Stimulated activated CD4-positive, alpha-beta T cell treated with anti-CD3 and anti-CD28 coated beads, Interleukin-2, amount 100 ng/mL, for 24 hours (primary cell): Measurements from ENCODE around the gene MICU1.
"Not testable (repeated sequence)": the region's sequence is repeated elsewhere in the genome, so short reads cannot be mapped to it uniquely, and the experiment has no call there.

Experiments
- DNase-seq, 2 donors: peaks; one replicate each; pipeline ENCODE4 v3.0.0-alpha.2; 2020

The MICU1 gene

DNA sequence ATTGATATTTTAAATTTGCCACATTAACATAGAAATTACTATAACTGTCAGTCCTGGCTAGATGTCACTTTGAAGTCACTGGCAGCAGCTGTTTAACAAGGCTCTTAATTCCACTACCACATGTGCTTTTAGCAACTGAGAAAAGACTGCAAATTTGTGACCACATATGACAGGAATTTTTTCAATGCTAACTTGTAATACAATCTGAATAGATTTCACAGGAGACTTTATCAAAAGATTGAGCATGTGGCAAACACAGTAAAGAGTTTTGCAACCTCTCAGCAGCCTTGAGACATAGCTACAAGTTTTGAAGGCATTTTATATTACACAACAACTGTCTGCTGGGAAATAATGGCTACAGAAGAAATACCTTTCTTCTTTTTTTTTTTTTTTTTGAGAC lies 73.0 kb downstream of the MICU1 start:
- no peak for DNase-seq

DNA sequence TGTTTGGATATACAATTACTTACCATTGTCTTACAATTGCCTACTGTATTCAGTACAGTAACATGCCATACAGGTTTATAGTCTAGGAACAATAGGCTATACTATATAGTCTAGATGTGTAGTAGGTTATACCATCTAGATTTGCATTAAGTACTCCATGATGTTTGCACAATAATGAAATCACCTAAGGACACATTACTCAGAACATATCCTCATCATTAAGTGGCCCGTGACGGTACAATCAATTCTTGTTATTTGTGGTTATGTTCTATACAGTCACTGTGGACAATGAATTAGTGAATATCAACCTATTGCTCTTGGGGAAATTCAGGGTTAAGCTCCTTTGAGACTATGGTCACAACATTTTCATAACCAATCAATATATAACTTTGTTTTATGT lies 75.6 kb downstream of the MICU1 start:
- no peak for DNase-seq

GRCh38 chr10:72545546-72545945 lies 80.3 kb downstream of the MICU1 start:
- no peak for DNase-seq

DNA sequence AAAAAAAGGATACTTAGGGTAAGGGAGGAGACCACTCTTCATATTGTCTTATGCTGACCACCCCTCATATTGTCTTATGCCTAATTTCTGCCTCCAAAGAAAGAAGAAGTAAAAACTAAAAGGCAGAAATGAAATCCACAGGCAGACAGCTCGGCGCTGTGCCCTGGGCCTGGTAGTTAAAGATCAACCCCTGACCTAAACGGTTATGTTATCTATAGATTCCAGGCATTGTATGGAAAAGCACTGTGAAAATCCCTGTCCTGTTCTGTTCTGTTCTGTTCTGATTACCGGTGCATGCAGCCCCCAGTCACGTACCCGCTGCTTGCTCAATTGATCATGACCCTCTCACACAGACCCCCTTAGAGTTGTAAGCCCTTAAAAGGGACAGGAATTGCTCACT lies 82.0 kb downstream of the MICU1 start:
- DNase-seq, result not testable (repeated sequence)

GRCh38 chr10:72542396-72542815 lies 83.5 kb downstream of the MICU1 start:
- DNase-seq, result no peak

DNA sequence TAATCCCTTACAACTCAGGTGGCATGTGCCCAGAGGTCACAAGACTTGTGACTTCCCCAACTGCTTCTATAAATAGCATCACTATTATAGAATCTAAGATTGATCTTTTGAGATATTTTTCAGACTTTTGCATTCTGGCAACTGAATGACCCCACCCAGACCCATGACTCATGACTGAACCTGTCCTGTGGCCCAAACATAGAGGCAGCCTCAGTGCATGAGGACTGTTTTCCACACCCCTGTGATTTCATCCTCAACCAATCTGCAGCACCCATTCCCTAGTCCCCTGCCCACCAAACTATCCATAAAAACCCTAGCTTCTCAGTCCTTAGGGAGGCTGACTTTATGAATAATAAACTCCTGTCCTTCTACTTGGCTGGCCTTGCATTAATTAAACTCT lies 84.5 kb downstream of the MICU1 start:
- DNase-seq, result no peak

DNA sequence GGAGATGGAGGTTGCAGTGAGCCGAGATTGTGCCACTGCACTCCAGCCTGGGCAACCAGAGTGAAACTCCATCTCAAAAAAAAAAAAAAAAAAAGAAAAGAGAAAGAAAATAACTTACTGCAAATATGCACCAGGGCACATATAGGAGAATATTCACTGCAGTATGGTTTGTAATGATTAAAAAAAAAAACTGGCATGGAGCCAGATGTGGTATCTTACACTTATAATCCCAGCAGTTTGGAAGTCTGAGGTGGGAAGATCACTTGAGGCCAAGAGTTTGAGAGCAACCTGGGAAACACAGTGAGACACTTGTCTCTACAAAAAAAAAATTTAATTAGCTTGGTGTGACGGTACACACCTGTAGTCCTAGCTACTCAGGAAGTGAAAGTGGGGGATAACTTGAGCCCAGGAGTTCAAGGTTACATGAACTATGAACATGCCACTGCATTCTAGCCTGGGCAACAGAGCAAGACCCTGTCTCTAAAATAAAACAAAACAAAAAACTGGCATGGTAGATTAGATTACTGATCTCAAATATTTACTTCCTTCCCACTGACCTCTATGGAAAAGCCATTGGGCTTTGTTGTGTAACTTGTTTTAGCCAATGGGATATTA lies 85.6 kb downstream of the MICU1 start:
- DNase-seq, result no peak

- no peak for DNase-seq
Measured at GRCh38 chr10:72539137-72539536, 86.7 kb downstream of the MICU1 start.

- DNase-seq, result no peak
Measured at GRCh38 chr10:72525689-72526088, 100.2 kb downstream of the MICU1 start.

- no peak for DNase-seq
Measured at GRCh38 chr10:72525277-72525676, 100.6 kb downstream of the MICU1 start.

DNA sequence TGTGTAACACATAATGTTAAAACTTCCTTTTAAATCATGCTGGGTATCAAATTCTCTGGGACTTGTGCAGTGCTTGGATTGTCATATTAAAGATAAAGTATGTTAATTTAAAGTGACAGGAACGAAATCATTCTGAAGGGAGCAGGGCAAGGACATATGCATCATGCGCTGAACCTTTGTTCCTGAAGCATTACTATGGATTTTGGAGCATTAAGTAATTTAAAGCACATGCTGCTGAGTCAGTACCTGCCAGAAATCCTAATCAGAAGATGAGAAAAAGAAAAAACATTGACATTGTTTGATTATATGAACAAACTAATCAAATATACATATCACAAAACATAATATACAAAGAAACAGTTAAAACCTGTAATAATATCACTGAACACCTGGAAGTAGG lies 101.4 kb downstream of the MICU1 start:
- DNase-seq, result no peak

DNA sequence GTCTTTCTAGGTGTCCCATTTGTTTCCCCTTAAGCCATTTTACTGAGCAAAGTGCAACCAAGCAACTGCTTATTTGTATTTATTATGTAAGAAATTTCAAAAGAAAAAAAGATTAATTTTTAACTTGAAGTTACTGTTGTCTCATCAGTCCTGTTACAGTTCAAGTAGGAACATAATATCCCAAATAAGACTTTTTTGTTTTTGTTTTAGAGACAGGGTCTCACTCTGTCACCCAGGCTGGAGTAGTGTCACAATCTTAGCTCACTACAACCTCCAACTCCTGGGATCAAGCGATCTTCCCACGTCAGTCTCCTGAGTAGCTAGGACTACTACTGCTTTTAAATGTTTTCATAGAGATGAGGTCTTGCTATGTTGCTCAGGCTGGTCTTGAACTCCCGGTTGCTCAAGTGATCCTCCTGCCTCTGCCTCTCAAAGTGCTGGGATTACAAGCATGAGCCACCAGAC lies 101.9 kb downstream of the MICU1 start:
- DNase-seq, result no peak

- DNase-seq, result no peak
Measured at GRCh38 chr10:72523062-72523461, 102.8 kb downstream of the MICU1 start.

GRCh38 chr10:72517244-72517643 lies 108.6 kb downstream of the MICU1 start:
- DNase-seq, result no peak

- no peak for DNase-seq
Measured at GRCh38 chr10:72515455-72515854, 110.4 kb downstream of the MICU1 start.

GRCh38 chr10:72513910-72514309 lies 112.0 kb downstream of the MICU1 start:
- no peak for DNase-seq

DNA sequence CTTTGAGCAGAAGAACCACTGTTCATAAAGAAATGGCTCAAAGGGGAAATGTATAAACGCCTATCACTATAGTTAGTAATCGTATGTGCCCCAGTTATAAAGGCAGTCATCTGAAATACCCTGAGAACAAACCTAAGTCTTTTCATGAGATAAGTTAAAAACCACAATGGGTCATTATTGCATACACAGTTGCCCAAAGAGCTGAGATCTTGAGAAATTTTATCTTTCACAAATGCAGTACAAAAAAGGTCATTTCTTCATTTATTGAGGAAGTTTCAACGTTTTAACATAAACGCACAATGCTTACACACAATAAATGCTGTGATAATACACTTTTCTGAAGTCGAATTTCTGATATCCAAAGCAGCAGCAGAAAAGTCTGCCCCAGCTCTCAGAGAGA lies 114.4 kb downstream of the MICU1 start:
- no peak for DNase-seq

DNA sequence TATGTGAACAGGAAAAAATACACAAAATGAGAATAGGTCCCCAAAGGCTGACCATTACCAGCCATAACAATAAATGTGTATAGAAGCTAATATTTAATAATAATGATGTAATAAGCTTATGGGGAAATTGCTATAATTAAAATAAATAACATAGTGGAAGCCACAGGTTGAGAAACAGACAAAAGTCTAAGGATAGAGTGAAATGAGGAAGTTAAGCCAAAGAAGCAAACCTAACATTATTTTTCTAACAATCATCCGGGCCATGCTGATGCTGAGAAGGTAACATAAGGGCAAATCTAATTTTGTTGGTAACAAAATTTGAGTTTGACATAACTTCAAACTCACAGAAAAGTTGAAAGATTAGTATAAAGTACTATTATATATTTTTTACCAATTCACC lies 115.9 kb downstream of the MICU1 start:
- DNase-seq, result no peak

- no peak for DNase-seq
Measured at GRCh38 chr10:72509206-72509799, 116.6 kb downstream of the MICU1 start.

DNA sequence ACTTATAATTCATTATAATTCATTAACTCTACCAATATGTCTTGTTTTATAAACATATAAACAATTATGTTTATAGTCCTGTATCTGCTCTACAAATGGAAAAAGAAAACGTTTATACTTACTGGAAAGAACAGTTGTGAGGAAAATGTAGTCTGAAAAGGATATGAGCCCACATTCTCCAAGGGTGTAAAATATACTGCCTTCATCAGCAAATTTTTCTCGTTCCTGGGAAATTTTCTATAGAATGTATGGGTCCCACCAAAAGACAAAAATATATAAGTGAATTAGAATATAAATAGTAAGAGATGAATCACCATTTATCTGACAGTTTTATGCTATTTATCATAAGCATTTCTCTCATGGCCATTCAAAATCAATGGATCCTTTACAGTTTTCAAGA lies 117.8 kb downstream of the MICU1 start:
- DNase-seq, result no peak

DNA sequence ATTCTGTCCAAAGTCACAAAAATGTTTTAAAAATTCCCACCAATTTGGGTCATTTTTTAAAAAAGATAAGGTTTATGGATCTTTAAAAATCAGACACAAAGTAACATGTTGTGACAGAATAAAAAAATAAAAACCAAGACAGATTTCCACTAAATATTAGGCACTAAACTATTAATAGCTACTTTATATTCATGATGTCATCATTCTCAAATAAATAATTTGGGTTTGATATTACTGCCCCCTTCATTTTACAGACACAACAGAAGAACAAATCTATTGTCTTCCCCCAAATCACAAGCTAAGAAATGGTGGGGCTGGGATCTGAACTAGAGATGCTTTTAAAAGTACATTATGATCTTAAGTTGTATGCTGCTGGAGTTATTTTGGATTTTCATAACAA lies 119.4 kb downstream of the MICU1 start:
- DNase-seq, result no peak

DNA sequence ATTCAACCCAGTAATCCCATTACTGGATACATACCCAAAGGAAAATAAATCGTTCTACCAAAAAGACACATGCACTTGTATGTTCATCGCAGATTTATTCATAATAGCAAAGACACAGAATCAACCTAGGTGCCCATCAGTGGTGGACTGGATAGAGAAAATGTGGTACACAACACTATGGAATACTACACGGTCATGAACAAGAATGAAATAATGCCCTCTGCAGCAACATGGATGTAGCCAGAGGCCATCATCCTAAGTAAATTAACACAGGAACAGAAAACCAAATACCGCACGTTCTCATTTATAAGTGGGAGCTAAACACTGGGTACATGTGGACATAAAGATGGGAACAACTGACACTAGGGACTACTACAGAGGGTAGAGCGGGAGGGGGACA lies 120.4 kb downstream of the MICU1 start:
- no peak for DNase-seq

- DNase-seq, result no peak
Measured at GRCh38 chr10:72503694-72504438, 122.0 kb downstream of the MICU1 start.

GRCh38 chr10:72503241-72503640 lies 122.6 kb downstream of the MICU1 start:
- no peak for DNase-seq
